ENCODE data around the gene ZNF101. TPM values are rescaled to one million over a fixed set of nuclear protein-coding genes. Genes with fewer than 3 reads are reported as not detected.

The ZNF101 gene
- total RNA-seq, 1 experiment from 2014 or later: 15.6 TPM

DNA sequence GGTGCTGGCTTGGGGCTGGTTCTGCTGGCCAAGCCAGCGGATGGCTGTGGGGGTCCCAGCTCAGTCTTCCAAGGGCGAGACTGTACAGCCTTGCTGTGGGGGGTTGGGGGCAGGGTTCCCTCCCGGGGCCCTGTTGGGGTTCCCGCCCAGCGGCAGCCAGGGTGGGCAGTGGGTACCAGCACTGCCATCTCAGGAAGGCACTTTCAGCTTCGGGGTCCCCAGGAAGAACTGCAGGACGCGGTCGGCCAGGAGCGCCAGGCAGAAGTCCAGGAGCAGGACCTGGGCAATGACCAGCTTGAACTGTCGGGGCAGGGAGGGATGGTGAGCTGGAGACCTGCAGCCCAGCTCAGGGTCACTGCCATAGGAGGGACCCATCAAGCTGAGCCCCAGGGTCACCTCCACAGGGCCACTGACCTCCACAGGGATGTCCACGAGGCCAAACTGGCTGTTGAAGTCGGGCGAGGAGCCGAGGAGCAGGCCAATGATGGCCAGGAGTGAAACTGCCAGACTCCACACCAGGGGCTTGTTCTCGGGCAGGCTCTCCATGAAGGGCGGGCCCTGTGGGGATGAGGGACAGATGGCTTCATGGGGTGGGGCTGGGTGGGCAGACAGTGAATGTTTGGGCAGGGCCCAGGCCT, 23.3 kb upstream of the ZNF101 start:
- CTCF ChIA-PET: no interaction called here
- intact Hi-C loops (cut with micrococcal nuclease; ENCODE audit: unreplicated experiment) (loop anchor here (10.0 kb wide), 1 partner anchor 111 kb away; the partner anchor contains the start of gene CILP2), in situ Hi-C loops (cut with HindIII; ENCODE audit: low pct_unique_long_range_greater_than_20kb, low sequenced_read_pairs) (no loop called here)
- Histone ChIP-seq H3K4me1 (ENCODE audit: control insufficient read depth, insufficient read depth, low read length) (no peaks in the 10 kb centered on the region; the same call in 1 of the 2 replicates), H3K36me3 (ENCODE audit: control insufficient read depth, insufficient read depth, low read length) (peaks cover 3% of the 10 kb centered on the region; the same call in 1 of the 2 replicates), H3K27me3 (ENCODE audit: control insufficient read depth, insufficient read depth, low read length) (no peaks in the 10 kb centered on the region), H3K27ac (ENCODE audit: low read length) (no peak overlapping the region), H3K9me3 (ENCODE audit: control insufficient read depth, insufficient read depth, low read depth, low read length) (no peaks in the 10 kb centered on the region), H3K4me3 (ENCODE audit: low read depth in 2 of 2, low read length in 2 of 2) (no peak overlapping the region)
- ATAC-seq (no peak), DNase-seq (ENCODE audit: low read depth, low spot score) (no peak)
- TF ChIP-seq TCF7L2 (IDR thresholded peaks at IDR 0.05; ENCODE audit: low read depth, low read length): no peak
- TF ChIP-seq, protein P1, sequence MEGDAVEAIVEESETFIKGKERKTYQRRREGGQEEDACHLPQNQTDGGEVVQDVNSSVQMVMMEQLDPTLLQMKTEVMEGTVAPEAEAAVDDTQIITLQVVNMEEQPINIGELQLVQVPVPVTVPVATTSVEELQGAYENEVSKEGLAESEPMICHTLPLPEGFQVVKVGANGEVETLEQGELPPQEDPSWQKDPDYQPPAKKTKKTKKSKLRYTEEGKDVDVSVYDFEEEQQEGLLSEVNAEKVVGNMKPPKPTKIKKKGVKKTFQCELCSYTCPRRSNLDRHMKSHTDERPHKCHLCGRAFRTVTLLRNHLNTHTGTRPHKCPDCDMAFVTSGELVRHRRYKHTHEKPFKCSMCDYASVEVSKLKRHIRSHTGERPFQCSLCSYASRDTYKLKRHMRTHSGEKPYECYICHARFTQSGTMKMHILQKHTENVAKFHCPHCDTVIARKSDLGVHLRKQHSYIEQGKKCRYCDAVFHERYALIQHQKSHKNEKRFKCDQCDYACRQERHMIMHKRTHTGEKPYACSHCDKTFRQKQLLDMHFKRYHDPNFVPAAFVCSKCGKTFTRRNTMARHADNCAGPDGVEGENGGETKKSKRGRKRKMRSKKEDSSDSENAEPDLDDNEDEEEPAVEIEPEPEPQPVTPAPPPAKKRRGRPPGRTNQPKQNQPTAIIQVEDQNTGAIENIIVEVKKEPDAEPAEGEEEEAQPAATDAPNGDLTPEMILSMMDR (IDR thresholded peaks at IDR 0.05): no peak
- no peak for TF ChIP-seq POLR2AphosphoS5 (IDR thresholded peaks at IDR 0.05; ENCODE audit: low read depth, low read length)
- no peak for TF ChIP-seq SIN3A (IDR thresholded peaks at IDR 0.05; ENCODE audit: borderline replicate concordance, insufficient read depth, low read depth, low read length)
- TF ChIP-seq, protein P2, sequence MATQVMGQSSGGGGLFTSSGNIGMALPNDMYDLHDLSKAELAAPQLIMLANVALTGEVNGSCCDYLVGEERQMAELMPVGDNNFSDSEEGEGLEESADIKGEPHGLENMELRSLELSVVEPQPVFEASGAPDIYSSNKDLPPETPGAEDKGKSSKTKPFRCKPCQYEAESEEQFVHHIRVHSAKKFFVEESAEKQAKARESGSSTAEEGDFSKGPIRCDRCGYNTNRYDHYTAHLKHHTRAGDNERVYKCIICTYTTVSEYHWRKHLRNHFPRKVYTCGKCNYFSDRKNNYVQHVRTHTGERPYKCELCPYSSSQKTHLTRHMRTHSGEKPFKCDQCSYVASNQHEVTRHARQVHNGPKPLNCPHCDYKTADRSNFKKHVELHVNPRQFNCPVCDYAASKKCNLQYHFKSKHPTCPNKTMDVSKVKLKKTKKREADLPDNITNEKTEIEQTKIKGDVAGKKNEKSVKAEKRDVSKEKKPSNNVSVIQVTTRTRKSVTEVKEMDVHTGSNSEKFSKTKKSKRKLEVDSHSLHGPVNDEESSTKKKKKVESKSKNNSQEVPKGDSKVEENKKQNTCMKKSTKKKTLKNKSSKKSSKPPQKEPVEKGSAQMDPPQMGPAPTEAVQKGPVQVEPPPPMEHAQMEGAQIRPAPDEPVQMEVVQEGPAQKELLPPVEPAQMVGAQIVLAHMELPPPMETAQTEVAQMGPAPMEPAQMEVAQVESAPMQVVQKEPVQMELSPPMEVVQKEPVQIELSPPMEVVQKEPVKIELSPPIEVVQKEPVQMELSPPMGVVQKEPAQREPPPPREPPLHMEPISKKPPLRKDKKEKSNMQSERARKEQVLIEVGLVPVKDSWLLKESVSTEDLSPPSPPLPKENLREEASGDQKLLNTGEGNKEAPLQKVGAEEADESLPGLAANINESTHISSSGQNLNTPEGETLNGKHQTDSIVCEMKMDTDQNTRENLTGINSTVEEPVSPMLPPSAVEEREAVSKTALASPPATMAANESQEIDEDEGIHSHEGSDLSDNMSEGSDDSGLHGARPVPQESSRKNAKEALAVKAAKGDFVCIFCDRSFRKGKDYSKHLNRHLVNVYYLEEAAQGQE (IDR thresholded peaks at IDR 0.05; ENCODE audit: insufficient read depth in 1 of 2, low read depth in 2 of 2, low read length in 1 of 2): no peak
- no TSS peak for BruUV-seq (replicated peaks)
- POLR2A ChIA-PET: no interaction called here

DNA sequence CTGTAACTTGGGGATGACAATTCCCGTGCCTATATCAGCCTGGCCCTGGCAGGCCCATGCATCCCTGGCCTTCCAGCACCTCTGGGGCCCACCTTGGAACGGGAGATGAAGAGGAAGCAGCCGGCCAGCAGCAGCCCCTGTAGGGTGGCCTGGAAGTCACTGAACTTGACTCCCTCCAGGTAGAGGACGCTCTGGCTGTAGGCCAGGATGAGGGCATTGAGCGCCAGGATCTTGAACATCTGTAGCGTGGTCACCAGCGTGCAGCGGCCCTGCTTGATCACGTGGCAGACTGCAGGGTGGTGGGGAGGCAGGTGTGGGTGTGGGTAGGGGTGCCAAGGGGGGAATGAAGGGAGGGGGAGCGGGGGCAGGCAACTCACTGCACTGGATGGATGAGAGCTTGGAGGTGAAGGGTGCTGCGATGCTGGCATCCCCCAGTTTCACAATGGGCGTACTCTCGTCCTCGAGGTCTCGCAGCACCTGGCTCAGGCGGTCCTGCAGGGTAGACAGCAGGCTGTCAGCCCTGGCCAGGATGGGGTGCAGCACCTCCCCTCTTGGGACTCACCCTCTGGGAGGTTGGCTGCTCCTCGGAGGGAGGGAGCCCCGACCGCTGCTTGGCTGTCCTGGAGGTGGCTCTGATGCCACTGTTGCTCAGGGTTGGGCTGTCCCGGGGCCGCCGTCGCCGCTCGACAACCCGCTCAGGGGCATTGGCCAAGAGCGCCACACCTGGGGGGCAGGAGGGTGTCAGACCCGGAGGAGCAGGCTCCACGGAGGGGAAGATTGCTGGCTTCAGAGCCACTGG, 21.4 kb upstream of the ZNF101 start:
- Histone ChIP-seq H3K27ac (ENCODE audit: low read length) (no peak overlapping the region), H3K9me3 (ENCODE audit: control insufficient read depth, insufficient read depth, low read depth, low read length) (no peaks in the 10 kb centered on the region), H3K4me3 (ENCODE audit: low read depth in 2 of 2, low read length in 2 of 2) (no peak overlapping the region), H3K4me1 (ENCODE audit: control insufficient read depth, insufficient read depth, low read length) (no peaks in the 10 kb centered on the region; the same call in 1 of the 2 replicates), H3K36me3 (ENCODE audit: control insufficient read depth, insufficient read depth, low read length) (peaks cover 3% of the 10 kb centered on the region), H3K27me3 (ENCODE audit: control insufficient read depth, insufficient read depth, low read length) (no peaks in the 10 kb centered on the region)
- TF ChIP-seq, protein P2 (IDR thresholded peaks at IDR 0.05; ENCODE audit: insufficient read depth in 1 of 2, low read depth in 2 of 2, low read length in 1 of 2): no peak
- TF ChIP-seq, protein P1 (IDR thresholded peaks at IDR 0.05): no peak
- TF ChIP-seq TCF7L2 (IDR thresholded peaks at IDR 0.05; ENCODE audit: low read depth, low read length) (no peak), POLR2AphosphoS5 (IDR thresholded peaks at IDR 0.05; ENCODE audit: low read depth, low read length) (no peak), SIN3A (IDR thresholded peaks at IDR 0.05; ENCODE audit: borderline replicate concordance, insufficient read depth, low read depth, low read length) (no peak)
- intact Hi-C loops (cut with micrococcal nuclease; ENCODE audit: unreplicated experiment): loop anchor here (10.0 kb wide), 1 partner anchor 112 kb away; the partner anchor contains the start of gene CILP2
- no peak for ATAC-seq
- in situ Hi-C loops (cut with HindIII; ENCODE audit: low pct_unique_long_range_greater_than_20kb, low sequenced_read_pairs): no loop called here
- DNase-seq (ENCODE audit: low read depth, low spot score): no peak
- CTCF ChIA-PET: no interaction called here
- POLR2A ChIA-PET: no interaction called here
- no TSS peak for BruUV-seq (replicated peaks)
